SU-DHL-6 (cell line): ENCODE results near the gene KATNAL1.

Experiments used
- H2AFZ ChIP-seq: fragments of 200-600 bp; sonication (generic); 2 replicates; pipeline ENCODE4 v1.6.1; 2014; ENCODE audit warnings: low read depth, mild to moderate bottlenecking, moderate library complexity, mixed read lengths, antibody characterized with exemption, low read length; ENCODE audit not compliant: severe bottlenecking
- H3F3A ChIP-seq: fragments of 200-600 bp; shearing (Covaris generic); 2 replicates; pipeline ENCODE4 v1.6.0; 2016; ENCODE audit warnings: antibody characterized with exemption, mild to moderate bottlenecking; ENCODE audit not compliant: insufficient read depth
- H3K27ac ChIP-seq: fragments of 200-600 bp; sonication (generic); 2 replicates; pipeline ENCODE4 v1.5.1; 2016; ENCODE audit warnings: low read depth, mild to moderate bottlenecking, low read length, moderate library complexity, mixed read lengths
- H3K27me3 ChIP-seq: fragments of 200-600 bp; sonication (generic), shearing (Covaris generic); 2 replicates; pipeline ENCODE4 v1.6.0; 2014; ENCODE audit warnings: mild to moderate bottlenecking, low read length
- H3K36me3 ChIP-seq: fragments of 200-600 bp; sonication (generic); 2 replicates; pipeline ENCODE4 v1.6.1; 2014; ENCODE audit warnings: mild to moderate bottlenecking, low read length, mixed read lengths
- H3K4me2 ChIP-seq: fragments of 300-600, 200-600 bp; shearing (Covaris generic), sonication (generic); 2 replicates; pipeline ENCODE4 v1.6.0; 2014; ENCODE audit warnings: low read length, low read depth, mild to moderate bottlenecking; ENCODE audit not compliant: poor library complexity, severe bottlenecking
- H3K4me3 ChIP-seq: fragments of 200-600 bp; sonication (generic); 2 replicates; pipeline ENCODE4 v1.5.1; 2014; ENCODE audit warnings: antibody characterized with exemption, low read length, mild to moderate bottlenecking, mixed read lengths; ENCODE audit not compliant: insufficient read depth, poor library complexity, severe bottlenecking
- H3K79me2 ChIP-seq: fragments of 200-600 bp; sonication (generic); 2 replicates; pipeline ENCODE4 v1.6.1; 2014; ENCODE audit warnings: mild to moderate bottlenecking, low read length, moderate library complexity; ENCODE audit not compliant: insufficient read depth
- H3K9ac ChIP-seq: fragments of 200-600 bp; sonication (generic); 2 replicates; pipeline ENCODE4 v1.7.0; 2014; ENCODE audit warnings: mild to moderate bottlenecking, low read length
- H3K9me2 ChIP-seq: fragments of 200-600 bp; sonication (generic); replicated peaks from 2 replicates; pipeline ENCODE4 v1.6.1; 2014; ENCODE audit warnings: low read length; ENCODE audit not compliant: insufficient read depth
- H3K9me3 ChIP-seq: fragments of 200-600 bp; sonication (generic); 2 replicates; pipeline ENCODE4 v1.6.1; 2014; ENCODE audit warnings: low read length, mixed read lengths; ENCODE audit not compliant: insufficient read depth
- H4K20me1 ChIP-seq: fragments of 200-600 bp; sonication (generic); 2 replicates; pipeline ENCODE4 v1.6.1; 2014; ENCODE audit warnings: low read depth, mild to moderate bottlenecking, antibody characterized with exemption, low read length, moderate library complexity, mixed read lengths
- CTCF ChIP-seq: fragments of 200-600 bp; sonication (generic); IDR thresholded peaks from one replicate; pipeline ENCODE4 v1.5.1; 2017; ENCODE audit warnings: antibody characterized with exemption, mild to moderate bottlenecking, low read length, moderate library complexity; ENCODE audit not compliant: insufficient read depth, poor library complexity, severe bottlenecking
- EZH2phosphoT487 ChIP-seq: fragments of 200-600 bp; sonication (generic), shearing (Covaris generic); conservative IDR thresholded peaks from 2 replicates; pipeline ENCODE4 v1.6.1; 2018; ENCODE audit warnings: mild to moderate bottlenecking, antibody characterized with exemption, low read length, moderate library complexity, mixed read lengths

Gene KATNAL1

GRCh38 chr13:30157616-30157993, 149.7 kb downstream of the KATNAL1 start:
- Histone ChIP-seq H3K4me2 (no peak overlapping the region), H3K9me2 (no peaks in the 10 kb centered on the region), H3K27ac (no peak overlapping the region), H3K27me3 (no peaks in the 10 kb centered on the region), H3K9ac (no peak overlapping the region), H3K79me2 (no peaks in the 10 kb centered on the region), H3F3A (no peaks in the 10 kb centered on the region), H3K4me3 (no peak overlapping the region), H3K36me3 (no peaks in the 10 kb centered on the region), H2AFZ (no peak overlapping the region), H3K9me3 (no peaks in the 10 kb centered on the region), H4K20me1 (no peaks in the 10 kb centered on the region)
- TF ChIP-seq CTCF (no peak), EZH2phosphoT487 (no peak)

GRCh38 chr13:30156826-30157615, 150.3 kb downstream of the KATNAL1 start:
- Histone ChIP-seq H3K79me2 (no peaks in the 10 kb centered on the region), H2AFZ (no peak overlapping the region), H3K4me2 (no peak overlapping the region), H3K27me3 (no peaks in the 10 kb centered on the region), H3K4me3 (no peak overlapping the region), H3K36me3 (no peaks in the 10 kb centered on the region), H3F3A (no peaks in the 10 kb centered on the region), H3K27ac (no peak overlapping the region), H4K20me1 (no peaks in the 10 kb centered on the region), H3K9ac (no peak overlapping the region), H3K9me2 (no peaks in the 10 kb centered on the region), H3K9me3 (no peaks in the 10 kb centered on the region)
- TF ChIP-seq CTCF: no peak
- no peak for TF ChIP-seq EZH2phosphoT487

- Histone ChIP-seq H2AFZ (no peak overlapping the region), H3K27me3 (no peaks in the 10 kb centered on the region), H3K79me2 (no peaks in the 10 kb centered on the region)
Observed at GRCh38 chr13:30156270-30156669, 151.1 kb downstream of the KATNAL1 start.

GRCh38 chr13:30154931-30155330, 152.4 kb downstream of the KATNAL1 start:
- no peak overlapping the region for H3K4me3 ChIP-seq
- no peak overlapping the region for H3K27ac ChIP-seq
- no peaks in the 10 kb centered on the region for H3K27me3 ChIP-seq
- H2AFZ ChIP-seq: no peak overlapping the region
- TF ChIP-seq EZH2phosphoT487: no peak
- TF ChIP-seq CTCF: no peak
- no peaks in the 10 kb centered on the region for H3K9me2 ChIP-seq
- no peak overlapping the region for H3K4me2 ChIP-seq
- no peaks in the 10 kb centered on the region for H3K79me2 ChIP-seq
- H3K36me3 ChIP-seq: no peaks in the 10 kb centered on the region
- H4K20me1 ChIP-seq: no peaks in the 10 kb centered on the region
- H3K9me3 ChIP-seq: no peaks in the 10 kb centered on the region
- H3F3A ChIP-seq: no peaks in the 10 kb centered on the region
- no peak overlapping the region for H3K9ac ChIP-seq

More at GRCh38 chr13:30156270-30156669, 151.1 kb downstream of the KATNAL1 start:
- H3K9me2 ChIP-seq: no peaks in the 10 kb centered on the region
- H3F3A ChIP-seq: no peaks in the 10 kb centered on the region
- H3K4me3 ChIP-seq: no peak overlapping the region
- no peak overlapping the region for H3K27ac ChIP-seq
- H4K20me1 ChIP-seq: no peaks in the 10 kb centered on the region
- no peaks in the 10 kb centered on the region for H3K36me3 ChIP-seq
- H3K9ac ChIP-seq: no peak overlapping the region
- TF ChIP-seq EZH2phosphoT487: no peak
- H3K9me3 ChIP-seq: no peaks in the 10 kb centered on the region
- no peak overlapping the region for H3K4me2 ChIP-seq
